ENCODE measurements around the gene RP9.
"Not testable (repeated sequence)": the region's sequence is repeated elsewhere in the genome, so short reads cannot be mapped to it uniquely, and the experiment has no call there.

Gene RP9

GRCh38 chr7:33101906-33102305 lies 7.3 kb downstream of the RP9 start:
- no peak for DNase-seq

GRCh38 chr7:33100770-33101169 lies 8.4 kb downstream of the RP9 start:
- DNase-seq = no peak

GRCh38 chr7:33099154-33099940 lies 9.9 kb downstream of the RP9 start:
- no peak for DNase-seq

GRCh38 chr7:33094745-33095275 lies 14.4 kb downstream of the RP9 start:
- DNase-seq = not testable (repeated sequence)

GRCh38 chr7:33093266-33093665 lies 15.9 kb downstream of the RP9 start:
- no peak for DNase-seq

GRCh38 chr7:33091641-33092191 lies 17.5 kb downstream of the RP9 start:
- no peak for DNase-seq

- DNase-seq = no peak
Observed at GRCh38 chr7:33091111-33091531, 18.1 kb downstream of the RP9 start.

- DNase-seq = no peak
Observed at GRCh38 chr7:33089142-33089541, 20.1 kb downstream of the RP9 start.

GRCh38 chr7:33087858-33088257 lies 21.3 kb downstream of the RP9 start:
- no peak for DNase-seq

- no peak for DNase-seq
Observed at GRCh38 chr7:33087356-33087755, 21.8 kb downstream of the RP9 start.

- no peak for DNase-seq
Observed at GRCh38 chr7:33079763-33080690, 29.2 kb downstream of the RP9 start.

GRCh38 chr7:33079096-33079495 lies 30.1 kb downstream of the RP9 start:
- DNase-seq = no peak

- no peak for DNase-seq
Observed at GRCh38 chr7:33076737-33077136, 32.5 kb downstream of the RP9 start.

- DNase-seq = no peak
Observed at GRCh38 chr7:33075818-33076518, 33.2 kb downstream of the RP9 start.

GRCh38 chr7:33073243-33073642 lies 36.0 kb downstream of the RP9 start:
- DNase-seq = no peak

- DNase-seq = no peak
Observed at GRCh38 chr7:33072471-33072870, 36.7 kb downstream of the RP9 start.

- no peak for DNase-seq
Observed at GRCh38 chr7:33070831-33071230, 38.4 kb downstream of the RP9 start.

GRCh38 chr7:33070277-33070676 lies 38.9 kb downstream of the RP9 start:
- no peak for DNase-seq

GRCh38 chr7:33067921-33068320 lies 41.3 kb downstream of the RP9 start:
- no peak for DNase-seq

- no peak for DNase-seq
Observed at GRCh38 chr7:33066771-33067170, 42.4 kb downstream of the RP9 start.

GRCh38 chr7:33065981-33066380 lies 43.2 kb downstream of the RP9 start:
- DNase-seq = no peak

- peak; percentile 95 to 98 (median 97) for DNase-seq
Observed at GRCh38 chr7:33062782-33063443, 46.3 kb downstream of the RP9 start.

Data from suppressor macrophage (primary cell).